GM12801 (cell line): ENCODE data around the gene MCRS1.

Experiments used
- TF ChIP-seq, protein P1 (sequence below): IDR thresholded peaks from one replicate; pipeline ENCODE4 v1.5.1; 2011; ENCODE audit warnings: control low read depth; ENCODE audit not compliant: insufficient read length; ENCODE audit errors: extremely low read depth

MCRS1 gene

DNA sequence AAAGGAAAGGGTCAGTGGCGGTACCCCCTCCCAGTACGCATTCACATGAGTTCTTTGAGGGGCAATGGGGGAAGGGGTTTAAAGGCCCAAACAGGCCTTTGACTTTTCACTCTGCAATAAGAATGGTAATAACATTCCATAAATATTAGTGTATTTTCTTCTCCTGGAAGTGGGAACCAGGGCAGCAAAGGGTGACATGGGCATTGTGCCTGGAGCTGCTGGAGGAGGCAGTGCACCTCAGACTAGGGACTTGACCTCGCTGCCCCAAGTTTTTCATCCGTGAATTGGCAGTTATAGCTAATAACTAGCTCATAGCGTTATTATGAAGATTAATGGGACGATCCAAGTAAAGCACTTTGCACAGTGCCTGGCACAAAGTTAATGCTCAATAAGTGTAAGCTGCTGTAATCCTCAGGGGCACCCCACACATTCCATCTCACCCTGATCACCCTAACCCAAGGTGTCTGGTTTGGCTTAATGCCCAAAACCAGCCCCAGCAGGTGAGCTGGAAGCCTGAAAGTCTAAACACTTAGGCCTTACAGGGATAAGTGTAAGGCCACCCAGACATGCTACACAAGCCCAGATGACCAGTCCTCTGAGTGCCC, 31.9 kb downstream of the MCRS1 start:
- TF ChIP-seq, protein P1, sequence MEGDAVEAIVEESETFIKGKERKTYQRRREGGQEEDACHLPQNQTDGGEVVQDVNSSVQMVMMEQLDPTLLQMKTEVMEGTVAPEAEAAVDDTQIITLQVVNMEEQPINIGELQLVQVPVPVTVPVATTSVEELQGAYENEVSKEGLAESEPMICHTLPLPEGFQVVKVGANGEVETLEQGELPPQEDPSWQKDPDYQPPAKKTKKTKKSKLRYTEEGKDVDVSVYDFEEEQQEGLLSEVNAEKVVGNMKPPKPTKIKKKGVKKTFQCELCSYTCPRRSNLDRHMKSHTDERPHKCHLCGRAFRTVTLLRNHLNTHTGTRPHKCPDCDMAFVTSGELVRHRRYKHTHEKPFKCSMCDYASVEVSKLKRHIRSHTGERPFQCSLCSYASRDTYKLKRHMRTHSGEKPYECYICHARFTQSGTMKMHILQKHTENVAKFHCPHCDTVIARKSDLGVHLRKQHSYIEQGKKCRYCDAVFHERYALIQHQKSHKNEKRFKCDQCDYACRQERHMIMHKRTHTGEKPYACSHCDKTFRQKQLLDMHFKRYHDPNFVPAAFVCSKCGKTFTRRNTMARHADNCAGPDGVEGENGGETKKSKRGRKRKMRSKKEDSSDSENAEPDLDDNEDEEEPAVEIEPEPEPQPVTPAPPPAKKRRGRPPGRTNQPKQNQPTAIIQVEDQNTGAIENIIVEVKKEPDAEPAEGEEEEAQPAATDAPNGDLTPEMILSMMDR = no peak

DNA sequence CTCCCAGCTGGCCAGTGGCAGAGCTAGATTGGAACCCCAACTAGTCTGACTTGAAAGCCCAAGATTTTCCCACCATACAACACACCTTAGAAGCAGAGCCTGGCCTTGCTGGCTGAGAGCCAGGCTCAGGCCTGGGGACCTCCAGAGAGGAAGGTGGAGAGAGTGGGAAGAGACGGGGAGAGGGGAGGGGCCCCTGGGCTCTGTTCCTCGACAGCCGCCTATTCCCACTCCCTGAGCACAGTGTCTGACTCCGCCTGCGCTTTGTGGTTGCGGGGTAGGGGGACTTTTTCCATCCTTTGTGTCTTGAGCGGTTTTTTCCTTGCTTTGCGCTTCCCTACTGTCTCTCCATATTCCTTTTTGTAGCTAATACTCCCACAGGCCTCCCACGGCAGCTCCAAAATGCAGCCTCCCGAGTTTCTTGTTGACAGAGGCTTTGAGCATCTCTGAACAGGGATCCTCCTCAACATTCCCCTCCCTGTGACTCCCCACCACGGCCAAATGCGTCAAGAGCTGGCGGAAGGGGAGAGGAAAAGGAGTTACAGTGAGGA, 33.1 kb downstream of the MCRS1 start:
- TF ChIP-seq, protein P1 = no peak

DNA sequence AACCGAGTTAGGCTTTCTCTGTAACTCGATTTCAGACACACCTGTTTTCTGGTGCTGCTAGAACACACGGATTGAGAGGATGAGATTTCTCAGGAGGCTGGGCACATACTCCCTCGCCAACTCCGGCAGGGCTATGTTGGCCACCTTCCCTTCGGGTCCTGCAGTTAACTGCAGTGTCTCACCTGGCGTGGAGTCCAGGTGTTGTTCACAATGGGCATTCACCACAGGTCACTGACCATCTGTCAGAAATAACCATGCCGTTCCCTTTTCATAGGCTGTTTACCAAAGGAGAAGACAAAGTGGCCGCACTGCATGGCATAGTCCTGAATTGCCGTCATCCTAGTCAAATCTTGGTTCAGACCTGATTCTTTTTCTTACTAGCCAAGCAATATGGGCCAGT, 34.6 kb downstream of the MCRS1 start:
- TF ChIP-seq, protein P1 = no peak

DNA sequence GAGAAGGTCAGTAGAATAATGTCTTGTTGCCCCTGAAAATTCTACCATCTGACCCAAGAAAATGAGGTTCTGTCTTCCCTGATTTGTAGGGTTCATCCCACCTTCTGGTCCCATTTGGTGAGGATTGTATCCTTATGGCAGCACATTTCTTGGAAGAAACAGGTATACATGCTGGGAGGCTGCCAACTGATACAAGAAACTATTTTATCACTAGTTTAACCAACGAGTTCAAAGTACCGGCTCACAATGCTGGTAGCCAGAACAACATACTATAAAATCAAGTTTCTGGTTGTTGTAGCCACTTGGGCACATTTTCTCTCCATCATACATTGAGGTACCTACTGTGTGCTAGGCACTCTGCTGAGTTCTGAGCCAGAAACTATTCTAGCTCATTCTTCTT, 36.2 kb downstream of the MCRS1 start:
- TF ChIP-seq, protein P1 = no peak

DNA sequence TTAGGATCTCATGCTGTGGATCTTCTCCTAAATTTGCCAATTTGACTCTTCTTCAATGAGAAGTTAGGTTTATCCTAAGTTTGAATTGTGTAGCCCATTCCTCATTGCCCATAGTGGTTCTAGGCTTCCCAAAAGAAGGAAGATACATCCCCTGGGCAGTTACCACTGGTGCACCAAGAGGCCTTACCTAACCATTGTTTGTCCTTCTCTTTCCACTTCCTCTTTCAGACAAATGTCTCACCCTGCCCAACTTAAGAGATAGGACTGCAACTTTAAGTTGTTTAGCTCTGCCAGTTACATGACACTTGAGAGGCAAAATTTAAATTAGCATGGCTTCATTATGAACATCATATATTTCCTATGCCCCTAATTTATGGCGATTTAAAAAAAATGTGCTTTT, 38.5 kb downstream of the MCRS1 start:
- TF ChIP-seq, protein P1 = no peak

DNA sequence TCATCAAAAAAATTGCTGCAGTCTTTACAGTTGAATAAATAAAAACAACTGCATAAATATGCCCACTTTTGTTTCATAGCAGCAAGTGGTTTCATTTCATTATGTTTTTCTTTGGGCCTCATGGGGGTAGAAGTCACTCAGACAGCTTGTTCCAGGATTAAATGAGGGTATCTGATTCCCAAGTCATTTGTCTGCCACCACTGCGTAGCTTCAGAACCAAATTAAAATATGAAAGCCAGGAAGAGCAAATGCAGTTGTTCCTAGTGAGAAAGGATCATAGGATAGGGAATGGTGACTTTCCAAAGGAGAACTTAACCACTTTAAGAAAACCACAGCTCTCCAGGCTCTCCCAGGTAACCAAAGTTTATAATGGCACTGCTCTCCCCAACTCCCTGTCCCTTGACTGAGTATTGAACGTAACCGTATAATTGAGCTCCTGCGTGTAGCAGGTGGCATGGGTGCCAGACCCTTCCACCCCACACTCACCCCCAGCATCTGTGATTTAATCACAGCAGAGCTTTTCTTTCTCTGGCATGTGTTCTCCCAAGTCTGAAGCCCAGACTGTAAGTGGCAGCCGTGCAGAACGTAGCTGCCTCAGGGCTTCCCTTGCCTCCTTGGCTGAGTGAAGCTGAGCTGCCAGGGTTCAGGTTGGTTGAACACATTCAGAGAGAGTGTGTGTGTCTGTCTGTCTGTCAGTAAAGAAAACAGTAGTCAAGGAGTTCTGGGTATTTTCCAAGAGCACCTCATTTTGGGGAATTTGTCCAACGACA, 40.4 kb downstream of the MCRS1 start:
- TF ChIP-seq, protein P1 = no peak

DNA sequence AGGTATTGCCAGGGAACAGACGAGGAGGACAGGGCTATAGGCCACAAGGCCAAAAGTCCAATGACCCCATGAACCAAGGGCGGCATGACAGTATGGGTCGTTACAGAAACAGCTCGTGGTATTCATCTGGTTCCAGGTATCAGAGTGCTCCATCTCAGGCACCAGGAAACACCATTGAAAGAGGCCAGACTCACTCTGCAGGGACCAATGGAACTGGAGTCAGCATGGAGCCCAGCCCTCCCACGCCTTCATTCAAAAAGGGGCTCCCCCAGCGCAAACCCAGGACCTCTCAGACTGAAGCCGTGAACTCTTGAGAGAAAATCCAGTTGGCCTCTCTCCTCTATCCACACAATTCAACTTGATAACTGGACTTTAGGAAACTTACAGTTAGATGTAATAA, 42.0 kb downstream of the MCRS1 start:
- TF ChIP-seq, protein P1 = no peak
